GM12878 (cell line): Measurements from ENCODE around the gene DISP3. TPM values are rescaled to one million over a fixed set of nuclear protein-coding genes. Genes with fewer than 3 reads are reported as not detected.

ENCODE experiments used
- ATAC-seq: fragments of 200-7000 bp; cut with Tn5 transposase; 3 replicates; pipeline ENCODE4 v1.9.1; 2020; ENCODE audit warnings: mild to moderate bottlenecking, moderate library complexity
- BruUV-seq: library from RNA; stranded (reverse); fragments of 400-500 nt; replicated peaks from 2 replicates; lab custom pipeline; 2021; lab: Mats Ljungman, UMichigan
- CTCF ChIA-PET: fragments of 300-600 bp; sonication (Branson Sonifier 250); formaldehyde crosslinking; extraction: SDS; loops from one replicate; lab custom pipeline; 2021; ENCODE audit warnings: inconsistent platforms; lab: Yijun Ruan, JAX
- POLR2A ChIA-PET: fragments of 350-600 bp; formaldehyde crosslinking; extraction: SDS; loops from one replicate; lab custom pipeline; 2021; ENCODE audit warnings: inconsistent platforms; lab: Charles Lee
- RAD21 ChIA-PET: fragments of 300-600 bp; sonication (Branson Sonifier 250); formaldehyde crosslinking; loops from one replicate; lab custom pipeline; 2023; ENCODE audit warnings: antibody characterized with exemption; ENCODE audit not compliant: unreplicated experiment; lab: Charles Lee
- SMC1A ChIA-PET: fragments of 300-600 bp; sonication (Branson Sonifier 250); formaldehyde crosslinking; loops from one replicate; lab custom pipeline; 2023; ENCODE audit not compliant: unreplicated experiment, uncharacterized antibody; lab: Charles Lee
- DNase-seq: peaks from one replicate; pipeline ENCODE4 v3.0.0-alpha.2; 2011; ENCODE audit warnings: low read depth, low spot score
- FAIRE-seq: peaks from 3 replicates; lab custom pipeline; 2011; peaks lifted over from hg19 to GRCh38; lab: Jason Lieb, UNC
- H2AFZ ChIP-seq: 2 replicates; pipeline ENCODE4 v1.6.0; 2011; ENCODE audit warnings: low read depth, low read length, control low read depth; ENCODE audit not compliant: control insufficient read depth
- H3K27ac ChIP-seq: 2 replicates; pipeline ENCODE4 v1.5.1; 2011; ENCODE audit warnings: control low read depth; ENCODE audit not compliant: control insufficient read depth, insufficient read depth
- H3K27me3 ChIP-seq, 2 experiments: replicated peaks in 1 of 2; 2 replicates each; pipeline versions ENCODE4 v1.6.0 to v1.6.1; 2011; ENCODE audit warnings: low read length in 1 of 2; ENCODE audit not compliant: control insufficient read depth in 2 of 2, insufficient read depth in 2 of 2
- H3K36me3 ChIP-seq, 2 experiments: 2 replicates each; pipeline ENCODE4 v1.5.1; 2011; ENCODE audit warnings: low read length in 1 of 2; ENCODE audit not compliant: control insufficient read depth in 2 of 2, insufficient read depth in 2 of 2
- H3K4me1 ChIP-seq: 2 replicates; pipeline ENCODE4 v1.6.1; 2011; ENCODE audit warnings: mild to moderate bottlenecking, low read length, moderate library complexity, mixed read lengths; ENCODE audit not compliant: control insufficient read depth, insufficient read depth
- H3K4me2 ChIP-seq: 2 replicates; pipeline ENCODE4 v1.6.0; 2011; ENCODE audit warnings: control low read depth; ENCODE audit not compliant: control insufficient read depth, insufficient read depth
- H3K4me3 ChIP-seq: fragments of 200-600 bp; sonication (generic); 2 replicates; pipeline ENCODE4 v1.5.1; 2016
- H3K79me2 ChIP-seq: 2 replicates; pipeline ENCODE4 v1.6.0; 2011; ENCODE audit warnings: low read length; ENCODE audit not compliant: control insufficient read depth, insufficient read depth
- H3K9ac ChIP-seq: 2 replicates; pipeline ENCODE4 v1.8.0; 2011; ENCODE audit warnings: low read length, control low read depth, mixed read lengths; ENCODE audit not compliant: control insufficient read depth, insufficient read depth
- H3K9me3 ChIP-seq: replicated peaks from 3 replicates; pipeline ENCODE4 v1.5.1; 2011; ENCODE audit warnings: mild to moderate bottlenecking, low read length; ENCODE audit not compliant: control insufficient read depth, insufficient read depth
- H4K20me1 ChIP-seq: 2 replicates; pipeline ENCODE4 v1.6.0; 2011; ENCODE audit not compliant: control insufficient read depth, insufficient read depth
- ATF7 ChIP-seq: fragments of 450-650 bp; IDR thresholded peaks from 2 replicates; pipeline ENCODE4 v1.6.1; 2016; ENCODE audit warnings: low read depth, mild to moderate bottlenecking
- BCL3 ChIP-seq: IDR thresholded peaks from 2 replicates; pipeline ENCODE4 v1.6.1; 2011; ENCODE audit warnings: borderline replicate concordance, low read depth, mild to moderate bottlenecking, moderate library complexity, low read length; ENCODE audit not compliant: insufficient read depth, poor library complexity, severe bottlenecking
- BHLHE40 ChIP-seq, 2 experiments: fragments of 450-650 bp in 1 of 2; IDR thresholded peaks; 2 replicates each; pipeline ENCODE4 v1.6.1; 2011 to 2017; ENCODE audit warnings: low read depth in 2 of 2, borderline replicate concordance in 1 of 2, improper control_type of control experiment in 1 of 2, low read length in 1 of 2, mild to moderate bottlenecking in 1 of 2
- ELK1 ChIP-seq: IDR thresholded peaks from 2 replicates; pipeline ENCODE4 v1.6.1; 2012; ENCODE audit warnings: low read depth, low read length, improper control_type of control experiment
- ETV6 ChIP-seq, 2 experiments: fragments of 450-650 bp in 1 of 2; IDR thresholded peaks in 1 of 2; conservative IDR thresholded peaks in 1 of 2; 2 replicates each; pipeline ENCODE4 v1.6.1; 2014; ENCODE audit warnings: antibody characterized with exemption in 1 of 2, borderline replicate concordance in 1 of 2, low read depth in 1 of 2, mild to moderate bottlenecking in 1 of 2, moderate library complexity in 1 of 2
- GABPA ChIP-seq: IDR thresholded peaks from 2 replicates; pipeline ENCODE4 v1.6.1; 2014; ENCODE audit warnings: antibody characterized with exemption, low read depth, mild to moderate bottlenecking, inconsistent platforms
- IRF4 ChIP-seq: IDR thresholded peaks from 2 replicates; pipeline ENCODE4 v1.6.1; 2011; ENCODE audit warnings: low read depth, low read length
- MEF2B ChIP-seq: fragments of 450-650 bp; IDR thresholded peaks from 2 replicates; pipeline ENCODE4 v1.6.1; 2018; ENCODE audit warnings: mild to moderate bottlenecking, moderate library complexity; ENCODE audit not compliant: partially characterized antibody, poor library complexity, severe bottlenecking
- MXI1 ChIP-seq: fragments of 150-350 bp; IDR thresholded peaks from 2 replicates; pipeline ENCODE4 v1.6.1; 2011; ENCODE audit warnings: low read depth, mild to moderate bottlenecking, inconsistent platforms, low read length, improper control_type of control experiment
- NKRF ChIP-seq: fragments of 450-650 bp; conservative IDR thresholded peaks from 2 replicates; pipeline ENCODE4 v1.6.1; 2017; ENCODE audit warnings: mild to moderate bottlenecking, moderate library complexity
- NRF1 ChIP-seq: conservative IDR thresholded peaks from 2 replicates; pipeline ENCODE4 v1.6.1; 2011; ENCODE audit warnings: mild to moderate bottlenecking, low read depth, low read length, improper control_type of control experiment
- PKNOX1 ChIP-seq: fragments of 450-650 bp; IDR thresholded peaks from 2 replicates; pipeline ENCODE4 v1.6.1; 2016; ENCODE audit warnings: mild to moderate bottlenecking
- SIX5 ChIP-seq: IDR thresholded peaks from 2 replicates; pipeline ENCODE4 v1.6.1; 2011; ENCODE audit warnings: mild to moderate bottlenecking, low read depth, low read length, moderate library complexity; ENCODE audit not compliant: severe bottlenecking
- SP1 ChIP-seq: IDR thresholded peaks from one replicate; pipeline ENCODE4 v1.6.1; 2011; ENCODE audit warnings: low read depth, low read length
- TCF3 ChIP-seq: IDR thresholded peaks from 2 replicates; pipeline ENCODE4 v1.6.1; 2012; ENCODE audit warnings: low read depth, mild to moderate bottlenecking, low read length, borderline replicate concordance; ENCODE audit not compliant: insufficient read depth
- ZNF274 ChIP-seq: IDR thresholded peaks from one replicate; pipeline ENCODE4 v1.8.0; 2011; ENCODE audit not compliant: insufficient read length, insufficient read depth
- WGBS: methylation state at CpG from one replicate; pipeline ENCODE4 v1.1.6; 2016; ENCODE audit warnings: low lambda C conversion rate; ENCODE audit not compliant: insufficient replicate concordance, insufficient coverage; ENCODE audit errors: missing lambda C conversion rate; 5-methylcytosine and 5-hydroxymethylcytosine counted together
- in situ Hi-C: fragments of 300-500 bp; cut with MboI; formaldehyde crosslinking; loops from 9 replicates; pipeline ENCODE4 v1.14.3; 2018; ENCODE audit warnings: mixed read lengths
- intact Hi-C: fragments of 100-400 bp; cut with micrococcal nuclease; formaldehyde crosslinking; loops from one replicate; pipeline ENCODE4 v1.14.2; 2022; ENCODE audit not compliant: unreplicated experiment
- polyA plus RNA-seq, 11 experiments: library from polyadenylated mRNA; depleted of rRNA in 4 of 11; unstranded in 6 of 11; stranded (reverse) in 5 of 11; fragments of >200 nt; fragmentation: Nextera tagmentation in 4 of 11; fragmentation: Illumina TruSeq in 1 of 11; extraction: Ambion mirVana in 4 of 11; extraction: Trizol in 1 of 11; gene quantifications; 1 replicate in 1 of 11; 2 replicates in 10 of 11; pipeline versions ENCODE4 v1.2.1 to v1.2.3, GENCODE V29; 2011 to 2016; ENCODE audit warnings: inconsistent platforms in 2 of 11, missing spikeins in 2 of 11, low read depth in 1 of 11
- total RNA-seq, 4 experiments: library from RNA; depleted of rRNA in 3 of 4; stranded (reverse); fragments of >200 nt in 3 of 4; fragmentation: Illumina TruSeq in 1 of 4; extraction: Trizol in 1 of 4; gene quantifications; 2 replicates each; pipeline versions ENCODE4 v1.2.1 to v1.2.3, GENCODE V29; 2013 to 2021

The DISP3 gene
- total and polyA plus RNA-seq, 10 of the 15 experiments (the other 5 are each of a cell fraction or from before 2014, with no cell fraction given) = under 0.01 to 0.18 (median 0.09) TPM; not detected in 2

- 0% methylated on average over 3 of the region's 3 CpGs for WGBS
- H3K9ac ChIP-seq = no peak overlapping the region
- in situ Hi-C loops = no loop called here
- POLR2A ChIA-PET = no interaction called here
- no peak overlapping the region for H3K4me3 ChIP-seq
- BruUV-seq = no TSS peak
- no peak overlapping the region for H2AFZ ChIP-seq
- no peaks in the 10 kb centered on the region for H3K36me3 ChIP-seq
- intact Hi-C loops = no loop called here
- no peaks in the 10 kb centered on the region for H3K79me2 ChIP-seq
- no peak for FAIRE-seq
- no peaks in the 10 kb centered on the region; the same call in 2 of the 3 replicates for H3K9me3 ChIP-seq
- H3K27ac ChIP-seq = no peak overlapping the region
- TF ChIP-seq NKRF (no peak), TCF3 (no peak), SP1 (no peak), ATF7 (no peak), ETV6 (conservative IDR thresholded peaks at IDR 0.05 in 1 of 2, IDR thresholded peaks at IDR 0.05 in 1 of 2; ENCODE audit: borderline replicate concordance in 1 of 2, low read depth in 1 of 2) (no peak), PKNOX1 (no peak), ZNF274 (no peak), MXI1 (no peak), NRF1 (no peak), IRF4 (no peak), SIX5 (no peak), GABPA (no peak), BHLHE40 (IDR thresholded peaks at IDR 0.05; ENCODE audit: borderline replicate concordance in 1 of 2, low read depth in 2 of 2, low read length in 1 of 2) (no peak), ELK1 (no peak), MEF2B (no peak), BCL3 (no peak)
- H4K20me1 ChIP-seq = no peaks in the 10 kb centered on the region
- SMC1A ChIA-PET = no interaction called here
- H3K27me3 ChIP-seq = no peaks in the 10 kb centered on the region; a peak in 1 of 4 replicates
- no peak for DNase-seq
- CTCF ChIA-PET = interaction anchor here (0.9 kb wide), 1 partner anchor 9 kb away, joined by 3 read pairs; no protein-coding TSS in a partner anchor
- H3K4me2 ChIP-seq = no peak overlapping the region
- no peaks in the 10 kb centered on the region for H3K4me1 ChIP-seq
- no peak for ATAC-seq
- RAD21 ChIA-PET = no interaction called here
These were observed 16.6 kb downstream of the DISP3 start for GRCh38 chr1:11495579-11495978.
